NB4 (cell line): ENCODE measurements around the gene MYO7A.
A peak's percentile ranks its signal among the peaks of the same experiment; 100 is the strongest.

Experiments
- DNase-seq: peaks from one replicate; pipeline ENCODE4 v3.0.0; 2010; ENCODE audit warnings: low read depth
- H3K4me3 ChIP-seq: one replicate; pipeline ENCODE4 v1.5.1; 2011; ENCODE audit warnings: mild to moderate bottlenecking, low read depth, low read length, moderate library complexity
- MYC ChIP-seq: IDR thresholded peaks from 2 replicates; pipeline ENCODE4 v1.6.1; 2011; ENCODE audit warnings: low read depth, low read length
- POLR2A ChIP-seq: IDR thresholded peaks from 2 replicates; pipeline ENCODE4 v1.6.1; 2011; ENCODE audit warnings: mild to moderate bottlenecking; ENCODE audit not compliant: insufficient read length; ENCODE audit errors: extremely low read depth
- TF ChIP-seq, protein P1 (sequence below): IDR thresholded peaks from one replicate; pipeline ENCODE4 v1.5.1; 2012; ENCODE audit warnings: low read depth, low read length
- TF ChIP-seq, protein P2 (sequence below): IDR thresholded peaks from 2 replicates; pipeline ENCODE4 v1.6.1; 2011; ENCODE audit warnings: low read depth, low read length

MYO7A gene

DNA sequence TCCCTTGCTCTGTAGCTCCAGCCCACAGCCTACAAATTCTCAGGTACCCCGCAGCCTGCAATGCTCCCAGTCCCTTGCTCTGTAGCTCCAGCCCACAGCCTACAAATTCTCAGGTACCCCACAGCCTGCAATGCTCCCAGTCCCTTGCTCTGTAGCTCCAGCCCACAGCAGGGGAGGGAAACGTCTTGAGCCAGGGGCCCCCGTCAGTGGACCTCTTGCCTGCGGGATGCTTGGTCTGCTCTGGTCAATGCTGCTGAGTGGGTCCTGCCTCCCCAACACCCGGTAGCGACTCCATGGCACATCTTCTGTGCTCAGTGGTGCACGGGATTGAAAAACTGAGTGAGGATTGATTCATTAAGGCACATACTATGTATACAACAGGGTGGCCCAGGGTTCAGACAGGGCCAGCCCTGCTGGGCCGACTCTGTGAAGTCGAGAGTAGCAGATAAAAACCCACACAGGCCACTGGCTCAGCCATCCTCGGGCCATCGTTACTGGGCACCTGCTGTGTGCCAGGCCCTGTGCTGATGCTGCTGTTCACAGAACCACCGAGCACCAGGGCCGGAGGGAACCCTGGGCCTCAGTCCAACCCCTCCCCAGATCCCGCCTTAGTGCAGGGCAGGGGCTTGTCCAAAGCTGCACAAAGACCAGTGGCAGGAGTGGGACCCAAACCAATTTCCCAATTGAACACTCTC lies 69.7 kb downstream of the MYO7A start:
- no peak for DNase-seq
- no peak overlapping the region for H3K4me3 ChIP-seq
- no peak for TF ChIP-seq MYC

DNA sequence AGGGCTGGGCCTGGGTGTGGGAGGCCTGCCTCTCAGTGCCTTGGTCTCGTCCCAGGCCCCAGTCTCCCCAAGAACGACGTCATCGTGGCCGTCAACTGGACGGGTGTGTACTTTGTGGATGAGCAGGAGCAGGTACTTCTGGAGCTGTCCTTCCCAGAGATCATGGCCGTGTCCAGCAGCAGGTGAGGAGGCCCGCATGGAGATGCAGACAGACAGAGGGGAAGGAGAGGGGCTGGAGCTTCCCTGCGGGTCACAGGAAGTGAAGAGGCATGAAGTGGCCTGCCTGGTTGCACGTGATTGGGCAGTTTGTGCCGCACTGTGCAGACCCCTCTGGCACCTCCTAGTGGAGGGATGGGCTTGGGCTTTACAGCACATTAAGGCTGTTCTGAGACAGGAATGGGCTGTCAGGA lies 70.4 kb downstream of the MYO7A start:
- H3K4me3 ChIP-seq, result no peak overlapping the region
- peak; percentile 76 for DNase-seq
- TF ChIP-seq, protein P1, sequence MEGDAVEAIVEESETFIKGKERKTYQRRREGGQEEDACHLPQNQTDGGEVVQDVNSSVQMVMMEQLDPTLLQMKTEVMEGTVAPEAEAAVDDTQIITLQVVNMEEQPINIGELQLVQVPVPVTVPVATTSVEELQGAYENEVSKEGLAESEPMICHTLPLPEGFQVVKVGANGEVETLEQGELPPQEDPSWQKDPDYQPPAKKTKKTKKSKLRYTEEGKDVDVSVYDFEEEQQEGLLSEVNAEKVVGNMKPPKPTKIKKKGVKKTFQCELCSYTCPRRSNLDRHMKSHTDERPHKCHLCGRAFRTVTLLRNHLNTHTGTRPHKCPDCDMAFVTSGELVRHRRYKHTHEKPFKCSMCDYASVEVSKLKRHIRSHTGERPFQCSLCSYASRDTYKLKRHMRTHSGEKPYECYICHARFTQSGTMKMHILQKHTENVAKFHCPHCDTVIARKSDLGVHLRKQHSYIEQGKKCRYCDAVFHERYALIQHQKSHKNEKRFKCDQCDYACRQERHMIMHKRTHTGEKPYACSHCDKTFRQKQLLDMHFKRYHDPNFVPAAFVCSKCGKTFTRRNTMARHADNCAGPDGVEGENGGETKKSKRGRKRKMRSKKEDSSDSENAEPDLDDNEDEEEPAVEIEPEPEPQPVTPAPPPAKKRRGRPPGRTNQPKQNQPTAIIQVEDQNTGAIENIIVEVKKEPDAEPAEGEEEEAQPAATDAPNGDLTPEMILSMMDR, result peak; percentile 80
- TF ChIP-seq POLR2A (no peak), MYC (no peak)
- TF ChIP-seq, protein P2, sequence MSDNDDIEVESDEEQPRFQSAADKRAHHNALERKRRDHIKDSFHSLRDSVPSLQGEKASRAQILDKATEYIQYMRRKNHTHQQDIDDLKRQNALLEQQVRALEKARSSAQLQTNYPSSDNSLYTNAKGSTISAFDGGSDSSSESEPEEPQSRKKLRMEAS, result peak; percentile 40; the same call in 1 of the 2 replicates

DNA sequence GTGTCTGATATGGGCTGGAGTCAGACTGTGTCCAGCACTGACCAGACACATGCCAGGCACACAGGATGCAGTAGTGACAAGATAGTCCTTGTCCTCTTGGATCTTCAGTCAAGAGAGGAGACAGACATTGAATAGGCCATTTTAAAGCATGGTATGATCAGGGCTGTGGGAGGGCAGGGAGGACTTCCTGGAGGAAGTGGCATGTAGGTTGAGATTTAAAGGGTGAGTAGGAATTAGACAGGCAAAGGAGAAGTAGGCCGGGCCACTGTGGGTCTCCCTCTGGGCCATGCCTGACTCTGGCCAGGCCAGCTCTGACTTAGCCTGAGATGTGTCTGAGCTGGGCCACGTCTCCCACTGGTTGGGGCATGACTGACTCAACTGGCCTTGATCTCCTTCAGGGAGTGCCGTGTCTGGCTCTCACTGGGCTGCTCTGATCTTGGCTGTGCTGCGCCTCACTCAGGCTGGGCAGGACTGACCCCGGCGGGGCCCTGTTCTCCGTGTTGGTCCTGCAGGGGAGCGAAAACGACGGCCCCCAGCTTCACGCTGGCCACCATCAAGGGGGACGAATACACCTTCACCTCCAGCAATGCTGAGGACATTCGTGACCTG lies 71.2 kb downstream of the MYO7A start:
- no peak for TF ChIP-seq POLR2A
- no peak overlapping the region for H3K4me3 ChIP-seq
- DNase-seq, result no peak

DNA sequence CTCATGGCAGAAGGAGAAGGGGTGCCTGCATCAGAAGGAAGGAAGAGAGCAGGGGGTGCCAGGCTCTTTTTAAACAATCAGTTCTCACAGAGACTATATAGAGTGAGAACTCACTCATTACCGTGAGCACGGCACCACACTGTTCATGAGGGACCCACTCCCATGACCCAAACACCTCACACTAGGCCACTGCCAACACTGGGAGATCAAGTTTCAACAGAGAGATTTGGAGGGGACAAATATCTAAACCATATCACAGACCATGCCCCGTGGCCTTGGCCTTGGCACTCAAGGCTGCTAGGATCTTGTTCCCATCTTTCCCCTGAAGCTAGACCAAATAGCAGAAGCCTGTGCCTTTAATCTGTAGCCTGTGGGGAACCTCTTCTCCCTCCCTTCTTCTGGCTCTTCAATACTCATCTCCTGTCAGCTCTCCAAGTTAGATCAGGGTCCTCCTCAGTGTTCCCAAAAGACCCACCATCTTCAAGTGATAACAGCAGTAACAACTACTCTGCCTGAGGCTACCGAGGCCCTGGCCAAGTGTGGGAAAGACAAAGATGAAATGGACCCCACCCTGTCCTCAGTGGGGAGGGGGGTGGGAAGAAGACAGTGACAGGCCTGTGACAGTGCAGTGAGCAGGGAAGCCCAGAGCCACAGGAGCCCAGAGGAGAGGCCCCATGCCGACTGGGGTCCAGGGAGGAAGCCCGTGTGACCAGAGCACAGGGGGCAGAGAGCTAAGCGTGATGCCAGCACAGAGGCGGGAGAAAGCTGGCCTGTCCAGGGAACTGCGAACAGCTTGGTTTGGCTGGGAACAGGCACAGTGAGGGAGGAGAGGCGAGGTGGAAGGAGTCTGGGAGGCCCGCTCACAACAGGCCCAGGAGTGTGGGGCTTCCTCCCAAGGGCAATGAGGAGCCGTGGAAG lies 72.6 kb downstream of the MYO7A start:
- no peak for DNase-seq

DNA sequence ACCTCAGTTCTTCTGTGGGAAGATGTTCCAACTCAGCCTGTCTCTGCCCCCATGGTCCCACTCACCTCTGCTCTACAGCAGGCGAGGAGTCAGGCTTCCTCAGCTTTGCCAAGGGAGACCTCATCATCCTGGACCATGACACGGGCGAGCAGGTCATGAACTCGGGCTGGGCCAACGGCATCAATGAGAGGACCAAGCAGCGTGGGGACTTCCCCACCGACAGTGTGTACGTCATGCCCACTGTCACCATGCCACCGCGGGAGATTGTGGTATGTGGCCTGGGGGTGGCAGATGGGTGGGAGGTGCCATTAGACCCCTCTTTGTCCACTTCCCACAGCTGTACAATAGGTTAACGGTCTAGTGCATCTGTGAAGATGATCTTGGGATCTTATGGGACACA lies 73.3 kb downstream of the MYO7A start:
- no peak overlapping the region for H3K4me3 ChIP-seq
- no peak for DNase-seq
- TF ChIP-seq MYC (no peak), POLR2A (no peak)
- TF ChIP-seq, protein P1, result no peak
- TF ChIP-seq, protein P2, result no peak

More for the DNA sequence above, 72.6 kb downstream of the MYO7A start:
- TF ChIP-seq, protein P2, result no peak
- TF ChIP-seq, protein P1, result no peak
- TF ChIP-seq MYC (no peak), POLR2A (no peak)
- no peak overlapping the region for H3K4me3 ChIP-seq

DNA sequence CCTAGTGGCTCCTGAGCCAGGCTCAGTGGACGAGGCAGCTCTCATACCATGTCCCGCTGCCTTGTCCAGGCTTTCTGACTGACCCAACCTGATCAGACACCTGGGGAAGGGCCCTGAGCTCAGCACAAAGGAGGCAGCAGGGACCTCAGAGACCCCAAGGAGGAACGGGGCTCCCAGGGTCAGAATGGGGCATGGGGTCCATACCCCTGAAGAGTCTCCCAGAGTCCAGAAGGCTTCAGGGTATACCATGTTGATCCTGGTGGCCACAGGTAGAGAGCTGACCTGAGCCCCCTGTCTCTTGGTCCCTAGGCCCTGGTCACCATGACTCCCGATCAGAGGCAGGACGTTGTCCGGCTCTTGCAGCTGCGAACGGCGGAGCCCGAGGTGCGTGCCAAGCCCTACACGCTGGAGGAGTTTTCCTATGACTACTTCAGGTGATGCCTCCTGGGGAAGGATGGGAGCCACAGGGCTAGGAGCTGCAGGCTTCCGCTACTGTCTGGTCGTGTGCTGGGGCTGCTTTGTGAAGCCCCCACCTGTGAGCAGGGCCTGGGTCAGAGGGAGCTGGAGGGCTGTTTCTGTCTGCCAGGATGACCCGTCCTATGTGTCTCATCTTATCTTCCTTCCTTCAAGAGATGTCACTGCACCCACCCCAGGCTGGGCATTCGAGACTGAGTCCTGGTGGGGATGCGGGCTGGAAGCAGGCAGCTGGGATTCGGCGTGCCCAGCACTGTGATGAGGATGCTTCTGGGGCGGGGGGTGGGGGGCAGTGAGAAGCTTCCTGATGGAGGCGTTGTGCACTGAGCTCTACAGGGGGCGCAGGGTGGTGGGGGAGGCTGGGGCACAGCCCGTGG lies 74.2 kb downstream of the MYO7A start:
- TF ChIP-seq, protein P2, result no peak
- TF ChIP-seq, protein P1, result no peak
- no peak for TF ChIP-seq MYC
- no peak for TF ChIP-seq POLR2A
- no peak for DNase-seq
- H3K4me3 ChIP-seq, result no peak overlapping the region
